ENCODE results near the gene CCDC171. TPM values are rescaled to one million over a fixed set of nuclear protein-coding genes. Genes with fewer than 3 reads are reported as not detected.
A peak's percentile ranks its signal among the peaks of the same experiment; 100 is the strongest.

CCDC171 gene
- total and polyA plus RNA-seq, 10 of the 15 experiments (the other 5 are each of a cell fraction or from before 2014, with no cell fraction given): 1.00 to 7.2 (median 2.8) TPM

- intact Hi-C loops (cut with micrococcal nuclease; ENCODE audit: unreplicated experiment) (no loop called here), in situ Hi-C loops (cut with MboI) (no loop called here)
- H2AFZ ChIP-seq (ENCODE audit: control insufficient read depth, low read depth, low read length): peak overlapping the region; percentile 97
- ChIA-PET SMC1A (ENCODE audit: uncharacterized antibody, unreplicated experiment) (interaction anchor here (1.9 to 7.2 kb wide), 2 partner anchors 9 to 22 kb away, joined by 6 to 163 read pairs; no protein-coding TSS in a partner anchor), POLR2A (interaction anchor here (0.6 to 4.5 kb wide), 9 partner anchors 10 to 90 kb away, joined by 3 to 70 read pairs (median 4); partner anchors contain the start of genes CCDC171 and SNAPC3), RAD21 (ENCODE audit: unreplicated experiment) (interaction anchor here (1.4 to 5.5 kb wide), 6 partner anchors 20 to 87 kb away, joined by 4 to 106 read pairs (median 8); partner anchors contain the start of genes CCDC171 and SNAPC3), CTCF (interaction anchor here (4.5 to 7.1 kb wide), 2 partner anchors 11 to 22 kb away, joined by 19 to 133 read pairs; no protein-coding TSS in a partner anchor)
- peak overlapping the region; percentile 93 for H3K4me3 ChIP-seq
- H3K4me2 ChIP-seq (ENCODE audit: control insufficient read depth, insufficient read depth): peak overlapping the region; percentile 66
- H4K20me1 ChIP-seq (ENCODE audit: control insufficient read depth, insufficient read depth): no peaks in the 10 kb centered on the region
- H3K9ac ChIP-seq (ENCODE audit: control insufficient read depth, insufficient read depth, low read length): peak overlapping the region; percentile 95
- WGBS (ENCODE audit: insufficient coverage, insufficient replicate concordance, low lambda C conversion rate, missing lambda C conversion rate): under 1% methylated on average over 63 of the region's 76 CpGs
- peak; percentile 54 for ATAC-seq
- peaks cover 13% of the 10 kb centered on the region for H3K4me1 ChIP-seq (ENCODE audit: control insufficient read depth, insufficient read depth, low read length)
- peak overlapping the region; percentile 99 for H3K27ac ChIP-seq (ENCODE audit: control insufficient read depth, insufficient read depth)
- BruUV-seq (replicated peaks): no TSS peak
- no peaks in the 10 kb centered on the region for H3K9me3 ChIP-seq (replicated peaks; ENCODE audit: control insufficient read depth, insufficient read depth, low read length)
- H3K36me3 ChIP-seq (ENCODE audit: control insufficient read depth in 2 of 2, insufficient read depth in 2 of 2, low read length in 1 of 2): peaks cover 0 to 11% of the 10 kb centered on the region in 2 experiments; a peak in 2 of 4 replicates
- peaks cover 56% of the 10 kb centered on the region for H3K79me2 ChIP-seq (ENCODE audit: control insufficient read depth, insufficient read depth, low read length)
- H3K27me3 ChIP-seq (replicated peaks in 1 of 2; ENCODE audit: control insufficient read depth in 2 of 2, insufficient read depth in 2 of 2, low read length in 1 of 2): no peaks in the 10 kb centered on the region
- FAIRE-seq: no peak
- DNase-seq (ENCODE audit: low read depth, low spot score): no peak
- TF ChIP-seq CHD2 (IDR thresholded peaks at IDR 0.05; ENCODE audit: borderline replicate concordance, low read depth, low read length): peak; percentile 53; the same call in 1 of the 2 replicates
- TF ChIP-seq POLR2A (IDR thresholded peaks at IDR 0.05; ENCODE audit: low read depth, low read length): peak; percentile 48
- TF ChIP-seq SP1 (IDR thresholded peaks at IDR 0.05; ENCODE audit: low read depth, low read length): no peak
- TF ChIP-seq POLR2AphosphoS5 (IDR thresholded peaks at IDR 0.05; ENCODE audit: low read length): peak; percentile 54; the same call in 1 of the 2 replicates
- TF ChIP-seq, protein P1, sequence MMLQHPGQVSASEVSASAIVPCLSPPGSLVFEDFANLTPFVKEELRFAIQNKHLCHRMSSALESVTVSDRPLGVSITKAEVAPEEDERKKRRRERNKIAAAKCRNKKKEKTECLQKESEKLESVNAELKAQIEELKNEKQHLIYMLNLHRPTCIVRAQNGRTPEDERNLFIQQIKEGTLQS (IDR thresholded peaks at IDR 0.05; ENCODE audit: borderline replicate concordance, extremely low read depth, low read depth, low read length): no peak
- TF ChIP-seq POU2F2 (IDR thresholded peaks at IDR 0.05; ENCODE audit: borderline replicate concordance, low read depth, low read length): 0 out of 3 replicates have a peak, but pooled peaks have one; percentile 4
- TF ChIP-seq ATF7 (IDR thresholded peaks at IDR 0.05; ENCODE audit: low read depth): no peak
- TF ChIP-seq ZNF207 (IDR thresholded peaks at IDR 0.05; ENCODE audit: borderline replicate concordance): no peak
- no peak for TF ChIP-seq SMAD5 (IDR thresholded peaks at IDR 0.05; ENCODE audit: low read depth)
- no peak for TF ChIP-seq ZBTB4 (CRISPR knock-in tag; IDR thresholded peaks at IDR 0.05)
- peak; percentile 43; the same call in 1 of the 2 replicates for TF ChIP-seq SMARCA5 (IDR thresholded peaks at IDR 0.05)
- TF ChIP-seq TCF12 (IDR thresholded peaks at IDR 0.05; ENCODE audit: low read depth, low read length): no peak
- 0 out of 4 replicates have a peak, but pooled peaks of 1 of the 2 experiments have one; percentile 7 for TF ChIP-seq SRF (IDR thresholded peaks at IDR 0.05; ENCODE audit: low read depth in 2 of 2, low read length in 2 of 2)
- no peak for TF ChIP-seq ZNF217 (IDR thresholded peaks at IDR 0.05)
- peak; percentile 20 for TF ChIP-seq SMAD1 (IDR thresholded peaks at IDR 0.05; ENCODE audit: low read depth, partially characterized antibody)
- peak; percentile 19; the same call in 1 of the 2 replicates for TF ChIP-seq NKRF (conservative IDR thresholded peaks at IDR 0.05)
- TF ChIP-seq EGR1 (IDR thresholded peaks at IDR 0.05; ENCODE audit: borderline replicate concordance in 1 of 2, low read depth in 2 of 2, low read length in 2 of 2): peak; percentile 17 to 93
Observed at GRCh38 chr9:15509931-15510788, 42.7 kb upstream of the CCDC171 start.

Measured in GM12878 (cell line).